ENCODE data around the gene BLOC1S1. TPM values are rescaled to one million over a fixed set of nuclear protein-coding genes. Genes with fewer than 3 reads are reported as not detected.

The BLOC1S1 gene
- total RNA-seq, 1 experiment from 2014 or later, result 105 TPM

- no peak for DNase-seq (ENCODE audit: low read depth)
Observed at GRCh38 chr12:55708695-55709233, 7.1 kb upstream of the BLOC1S1 start.

GRCh38 chr12:55711786-55712553 lies 3.9 kb upstream of the BLOC1S1 start:
- DNase-seq (ENCODE audit: low read depth), result no peak

- DNase-seq (ENCODE audit: low read depth), result no peak
Observed at GRCh38 chr12:55712700-55713415, 3.0 kb upstream of the BLOC1S1 start.

GRCh38 chr12:55713721-55714120 lies 2.1 kb upstream of the BLOC1S1 start:
- peak; percentile 47 for DNase-seq (ENCODE audit: low read depth)

- no peak for DNase-seq (ENCODE audit: low read depth)
Observed at GRCh38 chr12:55715169-55715764, 579 bp upstream of the BLOC1S1 start.

- DNase-seq (ENCODE audit: low read depth), result no peak
Observed at GRCh38 chr12:55716582-55716957, 724 bp downstream of the BLOC1S1 start.

- peak; percentile 87 for DNase-seq (ENCODE audit: low read depth)
Observed at GRCh38 chr12:55717011-55718007, 1.5 kb downstream of the BLOC1S1 start.

- DNase-seq (ENCODE audit: low read depth), result peak; percentile 60
Observed at GRCh38 chr12:55718015-55718414, 2.2 kb downstream of the BLOC1S1 start.

- DNase-seq (ENCODE audit: low read depth), result no peak
Observed at GRCh38 chr12:55718624-55719275, 2.9 kb downstream of the BLOC1S1 start.

GRCh38 chr12:55719371-55719770 lies 3.5 kb downstream of the BLOC1S1 start:
- no peak for DNase-seq (ENCODE audit: low read depth)

GRCh38 chr12:55720071-55720564 lies 4.3 kb downstream of the BLOC1S1 start, which contains the start of gene RDH5:
Gene RDH5, plus strand, starts transcription at chr12:55720393. Its CDS starts 792 bp downstream, at chr12:55721185.
- DNase-seq (ENCODE audit: low read depth), result no peak

GRCh38 chr12:55720894-55721444 lies 5.1 kb downstream of the BLOC1S1 start:
- peak; percentile 96 for DNase-seq (ENCODE audit: low read depth)

- no peak for DNase-seq (ENCODE audit: low read depth)
Observed at GRCh38 chr12:55721601-55722213, 5.9 kb downstream of the BLOC1S1 start.

- no peak for DNase-seq (ENCODE audit: low read depth)
Observed at GRCh38 chr12:55722948-55723347, 7.1 kb downstream of the BLOC1S1 start.

GRCh38 chr12:55723516-55724225 lies 7.8 kb downstream of the BLOC1S1 start:
- DNase-seq (ENCODE audit: low read depth), result no peak

- peak; percentile 46 for DNase-seq (ENCODE audit: low read depth)
Observed at GRCh38 chr12:55724226-55724939, 8.5 kb downstream of the BLOC1S1 start.

- no peak for DNase-seq (ENCODE audit: low read depth)
Observed at GRCh38 chr12:55724940-55725309, 9.1 kb downstream of the BLOC1S1 start.

- no peak for DNase-seq (ENCODE audit: low read depth)
Observed at GRCh38 chr12:55725556-55725955, 9.7 kb downstream of the BLOC1S1 start.

All from HT1080 (cell line).